Measurements from ENCODE around the gene LILRB2. TPM values are rescaled to one million over a fixed set of nuclear protein-coding genes. Genes with fewer than 3 reads are reported as not detected.
"Not testable (repeated sequence)": the region's sequence is repeated elsewhere in the genome, so short reads cannot be mapped to it uniquely, and the experiment has no call there.

The LILRB2 gene
- total RNA-seq, 1 donor from 2014 or later = not detected

DNA sequence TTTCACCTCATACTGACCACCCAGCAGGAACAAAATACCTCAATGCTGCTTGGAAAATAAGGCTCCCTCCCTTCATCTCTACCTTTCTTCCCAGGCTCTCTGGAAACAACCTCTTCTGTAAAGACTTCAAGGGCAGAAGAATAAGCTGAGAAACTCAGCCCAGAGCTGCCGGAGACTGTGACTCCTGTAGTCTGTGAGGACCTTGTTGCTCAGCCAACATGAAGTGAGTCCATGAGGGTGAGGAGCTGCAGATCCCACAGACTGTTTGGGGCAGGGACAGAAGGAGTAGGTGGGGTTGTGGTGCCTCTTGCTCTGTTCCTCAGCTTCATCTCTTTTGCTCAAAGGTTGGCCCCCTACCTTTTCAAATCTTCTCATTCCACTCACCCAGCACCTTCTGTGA is 24.2 kb upstream of the LILRB2 start:
- DNase-seq (ENCODE audit: low read depth, low spot score) = no peak

DNA sequence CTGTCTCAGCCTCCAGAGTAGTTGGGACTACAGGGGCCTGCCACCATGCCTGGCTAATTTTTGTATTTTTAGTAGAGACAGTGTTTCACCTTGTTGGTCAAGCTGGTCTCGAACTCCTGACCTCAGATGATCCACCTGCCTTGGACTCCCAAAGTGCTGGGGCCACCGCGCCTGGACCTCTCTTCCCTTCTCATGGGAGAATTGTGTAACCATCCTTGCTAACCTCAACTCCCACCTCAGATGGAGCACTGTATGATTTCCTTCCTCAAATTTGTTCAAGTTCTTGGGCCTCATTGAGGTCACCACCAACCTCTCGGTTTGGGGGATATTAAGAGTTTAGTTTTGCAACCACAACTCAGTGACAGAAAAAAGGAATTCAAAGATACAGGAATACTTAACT is 21.3 kb upstream of the LILRB2 start:
- no peak for DNase-seq (ENCODE audit: low read depth, low spot score)

DNA sequence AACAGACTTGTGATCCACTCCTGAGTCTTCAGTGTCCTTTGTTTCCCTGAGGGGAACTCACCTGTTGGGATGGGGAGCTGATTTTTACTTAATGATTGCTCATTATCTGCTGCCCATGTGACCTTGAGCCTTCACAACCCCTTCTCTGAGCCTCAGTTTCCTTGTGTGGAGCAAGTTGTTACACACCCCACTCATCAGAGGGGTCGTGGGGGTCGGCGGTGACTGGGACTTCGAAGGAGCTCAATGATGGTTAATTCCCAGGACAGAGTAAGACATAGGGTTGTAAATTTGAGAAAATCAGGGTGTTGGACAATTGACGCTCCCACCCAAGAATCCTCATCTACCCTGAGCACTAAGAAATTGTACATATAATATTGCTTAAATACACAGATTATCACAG is 18.6 kb upstream of the LILRB2 start:
- no peak for DNase-seq (ENCODE audit: low read depth, low spot score)

DNA sequence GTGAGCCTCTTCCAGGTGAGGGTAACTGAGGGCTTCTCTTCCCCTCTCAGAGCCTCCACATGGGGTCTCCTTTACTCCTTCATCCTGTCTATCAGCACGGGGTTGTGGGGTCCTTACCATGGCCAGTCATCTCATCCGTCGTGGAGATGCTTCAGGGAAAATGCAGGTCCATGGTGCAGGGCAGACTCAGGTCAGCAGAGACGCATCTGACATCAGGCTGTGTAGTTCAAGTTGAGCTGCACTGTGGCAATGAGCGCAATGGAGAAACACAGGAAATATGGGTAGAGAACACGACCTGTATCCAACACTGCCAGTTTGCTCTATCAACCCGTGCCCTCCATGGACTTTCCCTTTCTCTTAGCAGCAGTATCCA is 18.2 kb upstream of the LILRB2 start:
- no peak for DNase-seq (ENCODE audit: low read depth, low spot score)

DNA sequence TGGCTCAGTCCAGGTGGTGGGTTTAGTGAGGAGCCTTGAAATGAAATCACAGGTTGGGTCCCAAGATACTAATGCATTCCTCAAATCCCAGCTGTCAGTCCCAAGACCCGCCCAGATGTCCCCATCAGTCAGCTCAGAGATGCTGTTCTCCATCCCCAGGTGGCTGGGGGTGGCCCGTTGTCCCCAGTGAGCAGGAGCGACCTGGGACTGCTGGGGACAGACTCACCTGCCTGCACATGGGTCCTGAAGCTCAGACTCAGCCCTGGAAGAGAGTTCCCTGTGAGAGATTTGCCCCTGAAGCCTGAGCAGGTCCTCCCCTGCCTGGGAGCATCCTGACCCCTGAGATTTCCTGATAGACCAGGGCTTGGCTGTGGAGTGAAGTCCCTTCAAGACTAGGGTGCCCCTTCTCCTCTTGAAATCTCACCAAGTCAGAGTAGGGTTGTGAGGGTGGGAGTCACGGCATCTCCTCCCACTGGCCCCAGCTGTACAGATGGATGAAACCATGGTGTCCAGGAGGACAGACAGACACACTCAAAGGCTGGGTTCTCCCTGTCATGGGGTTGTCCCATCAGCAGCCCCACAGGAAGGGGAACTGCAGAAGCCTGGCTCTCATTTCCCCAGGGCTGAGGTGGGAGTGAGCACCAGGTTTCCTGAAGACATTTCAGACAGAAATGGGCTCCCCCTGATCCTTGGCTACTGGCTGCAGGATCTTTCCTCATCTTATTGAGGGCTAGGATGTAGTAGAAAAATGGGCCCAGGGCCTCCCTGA is 17.6 kb upstream of the LILRB2 start:
- no peak for DNase-seq (ENCODE audit: low read depth, low spot score)

DNA sequence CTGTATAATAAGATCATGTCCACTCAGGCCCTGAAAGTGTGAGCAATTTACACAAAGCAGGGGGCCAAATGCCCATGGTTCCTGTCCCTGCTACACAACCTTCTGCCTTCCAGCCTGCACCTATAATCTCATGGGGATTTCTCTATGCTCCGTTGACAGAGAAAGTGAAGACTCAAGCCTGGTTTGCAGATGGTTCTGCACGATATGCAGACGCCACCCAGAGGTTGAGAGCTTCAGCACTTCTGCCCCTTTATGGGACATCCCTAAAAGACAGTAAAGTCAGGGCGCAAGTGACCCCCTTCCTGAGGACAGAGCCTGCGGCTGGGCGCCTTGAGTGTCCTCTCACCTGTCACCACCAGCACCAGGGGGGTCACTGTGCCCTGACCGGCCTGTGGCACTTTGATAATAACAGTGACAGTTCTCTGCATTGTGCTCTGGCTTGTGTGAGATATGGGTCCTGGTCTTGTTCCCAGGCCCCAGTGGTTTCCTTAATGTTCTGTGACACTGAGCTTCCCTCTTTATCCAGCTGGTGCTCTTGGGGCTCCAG is 16.9 kb upstream of the LILRB2 start:
- no peak for DNase-seq (ENCODE audit: low read depth, low spot score)

DNA sequence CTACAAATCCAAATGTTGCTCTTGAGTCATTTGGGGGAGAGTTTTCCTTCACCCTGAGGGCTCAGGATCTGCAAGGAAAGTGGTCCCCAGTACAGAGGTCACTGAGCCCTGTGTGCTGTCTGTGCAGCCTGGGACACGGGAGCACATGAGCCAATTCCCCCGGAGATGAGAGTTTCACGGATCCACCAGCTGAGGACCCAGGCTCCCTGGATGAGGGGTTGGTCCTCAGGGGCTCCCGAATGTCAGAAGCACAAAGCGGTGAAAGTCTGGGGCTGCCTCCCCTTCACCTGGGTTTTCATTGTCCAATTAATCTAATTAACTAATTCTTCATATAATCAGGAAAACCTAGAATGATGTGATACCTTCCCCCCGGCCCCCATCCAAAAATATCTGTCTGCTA is 13.6 kb upstream of the LILRB2 start:
- DNase-seq (ENCODE audit: low read depth, low spot score) = no peak

DNA sequence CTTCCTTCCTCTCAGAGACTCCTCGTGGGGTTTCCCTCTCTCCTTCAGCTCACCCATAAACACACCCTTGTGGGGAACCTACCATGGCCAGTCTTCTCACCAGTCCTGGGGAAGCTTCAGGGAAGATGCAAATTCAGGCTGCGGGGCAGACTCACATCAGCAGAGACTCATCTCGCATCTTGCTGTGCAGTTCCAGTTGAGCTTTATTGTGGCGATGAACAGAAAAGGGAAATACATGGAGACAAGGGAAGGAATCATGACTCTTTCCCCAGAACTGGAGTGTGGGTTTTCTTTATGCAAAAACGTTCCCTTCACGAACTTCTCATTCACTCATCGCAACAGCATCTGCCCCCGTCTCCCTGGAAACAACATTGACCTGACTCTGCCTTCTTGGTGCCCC is 8.2 kb upstream of the LILRB2 start:
- DNase-seq (ENCODE audit: low read depth, low spot score) = not testable (repeated sequence)

DNA sequence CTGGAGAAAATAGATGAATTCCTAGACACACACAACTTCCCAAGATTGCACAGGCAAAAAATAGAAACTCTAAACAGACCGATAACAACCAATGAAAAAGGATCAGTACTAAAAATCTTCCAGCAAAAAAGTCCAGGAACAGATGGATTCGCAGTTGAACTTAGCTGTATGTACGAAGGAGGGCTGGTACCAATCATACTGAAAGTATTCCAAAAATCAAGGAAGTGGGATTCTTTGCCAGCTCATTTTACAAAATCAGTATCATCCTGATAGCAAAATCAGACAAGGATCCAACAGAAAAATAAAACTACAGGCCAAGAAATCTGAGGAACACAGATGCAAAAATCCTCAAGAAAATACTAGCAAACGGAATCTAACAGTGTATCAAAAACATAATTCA is 6.5 kb upstream of the LILRB2 start:
- no peak for DNase-seq (ENCODE audit: low read depth, low spot score)

DNA sequence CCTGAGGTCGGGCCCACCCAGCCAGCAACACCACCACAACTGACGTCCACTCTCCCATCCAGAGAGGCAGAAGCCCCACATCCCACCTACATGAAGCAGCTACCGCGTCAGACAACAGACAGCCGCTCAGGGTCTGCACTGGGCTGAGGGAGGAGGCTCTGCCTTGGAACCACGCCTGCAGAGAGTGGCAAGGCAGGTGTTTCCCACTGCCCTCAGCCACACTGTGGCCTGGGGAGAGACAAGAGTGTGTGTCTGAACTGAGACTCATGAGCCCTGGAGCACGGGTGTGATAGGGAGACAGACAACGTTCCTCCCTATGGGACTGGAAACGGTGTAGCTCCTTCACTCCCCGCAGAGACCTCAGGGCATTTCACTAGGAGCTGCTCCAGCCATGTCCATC is 5.4 kb upstream of the LILRB2 start:
- not testable (repeated sequence) for DNase-seq (ENCODE audit: low read depth, low spot score)

DNA sequence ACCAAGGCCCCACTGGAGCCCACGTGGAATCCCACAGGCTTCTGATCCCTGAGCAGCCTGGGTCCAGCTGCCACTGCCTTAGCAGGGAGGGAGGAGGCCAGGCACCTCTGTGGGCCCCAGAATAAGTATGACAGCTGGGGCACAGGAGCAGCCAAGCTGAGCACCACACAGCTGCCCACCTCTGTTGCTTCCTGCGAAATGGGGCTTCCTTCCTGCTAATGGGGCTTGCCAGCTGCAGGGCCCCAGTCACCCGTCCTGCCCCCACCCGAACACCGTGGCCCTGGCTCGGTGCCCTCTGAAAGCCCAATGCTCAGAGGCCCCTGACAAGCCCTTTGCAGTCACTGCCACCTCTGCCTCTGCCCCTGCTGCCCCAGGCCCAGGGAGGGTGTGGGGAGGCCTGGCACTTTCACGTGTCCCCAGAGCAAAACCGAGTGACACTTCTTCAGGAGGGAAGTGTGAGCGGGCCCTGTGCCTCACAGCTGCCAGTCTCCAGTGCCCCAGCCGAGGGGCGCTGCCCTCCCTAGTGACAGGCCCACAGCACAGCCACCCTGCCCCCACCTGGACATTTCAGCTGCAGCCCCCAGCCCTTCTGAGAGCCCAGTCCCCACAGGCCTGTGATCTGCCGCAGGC is 4.6 kb upstream of the LILRB2 start:
- DNase-seq (ENCODE audit: low read depth, low spot score) = not testable (repeated sequence)

DNA sequence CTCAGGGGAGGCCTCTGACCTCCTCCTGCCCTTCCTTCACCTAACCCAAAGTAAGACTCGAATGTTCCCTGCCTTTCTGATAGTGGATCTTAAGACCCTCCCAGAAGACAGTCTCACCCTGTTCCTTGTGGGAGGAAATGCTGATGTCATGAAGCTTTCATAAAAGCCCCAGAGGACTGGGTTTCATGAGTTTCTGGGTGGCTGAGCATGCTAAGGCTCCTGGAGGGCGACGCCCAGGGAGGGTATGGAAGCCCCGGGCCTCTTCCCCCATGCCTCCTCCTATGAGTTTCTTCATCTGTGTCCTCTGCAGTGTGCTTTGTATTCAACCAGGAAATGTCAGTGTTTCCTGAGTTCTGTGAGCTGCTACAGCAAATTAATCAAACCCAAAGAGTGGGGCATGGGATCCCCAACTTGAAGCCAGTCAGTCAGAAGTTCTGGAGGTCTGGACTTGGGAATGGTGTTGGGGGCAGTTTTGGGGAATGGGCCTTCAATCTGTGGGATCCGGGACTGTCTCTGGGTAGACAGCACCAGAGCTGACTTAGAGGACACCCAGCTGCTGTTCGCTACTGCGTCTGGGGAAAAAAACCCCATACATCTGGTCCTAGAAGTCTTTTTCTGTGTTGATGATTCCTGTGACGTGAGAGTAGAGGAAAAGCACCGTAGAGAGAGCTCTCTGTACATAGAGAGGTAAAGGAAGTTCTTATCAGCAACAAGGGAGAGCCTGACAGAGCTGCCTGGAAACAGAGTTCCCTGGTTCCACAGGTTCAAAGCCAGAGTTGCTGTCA is 2.0 kb upstream of the LILRB2 start:
- no peak for DNase-seq (ENCODE audit: low read depth, low spot score)

DNA sequence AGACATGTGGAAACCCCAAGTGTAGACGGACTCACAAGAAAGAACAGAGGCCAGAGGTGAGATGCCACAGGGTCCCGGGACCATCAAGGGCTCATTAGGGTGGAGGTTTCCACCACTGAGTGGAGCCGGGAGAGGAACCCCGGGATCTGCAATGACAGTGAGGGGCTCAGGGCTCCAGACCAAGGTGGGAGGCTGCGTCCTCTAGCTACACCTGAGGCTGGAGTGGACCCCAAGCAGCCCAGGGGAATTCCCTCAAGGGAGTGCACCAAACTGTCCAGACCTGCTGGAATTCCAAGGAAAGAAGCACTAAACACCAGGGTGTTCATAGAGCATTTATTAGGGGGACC is 792 bp upstream of the LILRB2 start:
- DNase-seq (ENCODE audit: low read depth, low spot score) = not testable (repeated sequence)

DNA sequence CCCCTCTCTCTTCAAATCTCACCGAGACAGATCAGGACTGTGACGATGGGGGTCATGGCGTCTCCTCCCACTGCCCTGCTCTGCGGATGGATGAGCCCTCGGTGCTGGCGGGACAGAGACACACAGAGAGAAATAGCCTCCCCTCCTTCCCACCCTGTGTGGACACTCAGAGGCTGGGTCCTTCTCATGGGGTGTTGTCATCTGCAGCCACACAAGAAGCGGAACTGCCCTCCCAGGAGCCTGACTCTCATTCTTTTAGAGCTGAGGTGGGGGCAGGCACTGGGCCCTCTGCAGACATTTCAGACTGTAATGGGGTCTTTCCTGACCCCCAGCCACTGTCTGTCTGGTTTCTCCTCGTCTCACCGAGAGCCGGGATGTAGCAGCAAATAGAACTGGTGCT is 469 bp downstream of the LILRB2 start:
- DNase-seq (ENCODE audit: low read depth, low spot score) = not testable (repeated sequence)

DNA sequence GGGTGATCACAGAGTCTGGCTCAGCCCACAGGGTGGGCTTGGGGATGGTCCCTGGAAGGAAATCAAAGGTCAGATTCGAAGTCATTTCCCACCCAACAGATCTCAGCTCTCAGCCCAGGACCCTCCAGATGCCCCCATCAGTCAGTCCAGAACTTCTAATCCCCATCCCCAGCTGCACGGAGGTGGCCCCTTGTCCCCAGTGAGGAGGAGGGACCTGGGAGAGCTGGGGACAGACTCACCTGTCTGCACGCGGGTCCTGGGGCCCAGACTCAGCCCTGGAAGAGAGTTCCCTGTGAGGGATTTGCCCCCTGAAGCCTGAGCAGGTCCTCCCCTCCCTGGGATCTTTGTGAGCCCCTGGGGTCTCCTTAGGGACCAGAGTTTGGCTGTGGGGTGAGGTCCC is 885 bp downstream of the LILRB2 start:
- DNase-seq (ENCODE audit: low read depth, low spot score) = not testable (repeated sequence)

DNA sequence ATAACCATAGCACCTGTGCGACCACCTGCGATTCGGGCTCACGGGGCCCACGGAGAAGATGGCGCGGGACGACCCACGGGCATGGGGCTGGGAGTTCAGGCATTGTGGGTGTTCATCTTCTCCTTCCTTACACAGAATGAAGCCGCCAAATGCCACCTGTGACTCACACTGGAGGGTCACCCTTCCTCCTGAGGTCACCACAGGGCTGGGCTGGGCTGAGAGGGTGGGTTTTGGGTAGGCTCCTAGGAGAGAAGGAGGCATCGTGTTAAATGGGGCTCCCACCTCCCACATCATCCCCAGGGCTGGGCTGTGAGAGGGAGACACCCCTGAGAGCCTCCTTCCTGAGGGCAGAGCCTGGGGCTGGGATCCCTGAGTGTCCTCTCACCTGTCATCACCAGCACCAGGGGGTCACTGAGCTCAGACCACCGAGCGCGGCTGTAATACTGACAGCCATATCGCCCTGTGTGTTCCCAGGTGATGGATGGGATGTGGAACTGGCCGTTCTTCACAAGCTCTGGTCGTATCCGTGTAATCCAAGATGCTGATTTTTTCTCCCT is 1.4 kb downstream of the LILRB2 start:
- DNase-seq (ENCODE audit: low read depth, low spot score) = no peak

DNA sequence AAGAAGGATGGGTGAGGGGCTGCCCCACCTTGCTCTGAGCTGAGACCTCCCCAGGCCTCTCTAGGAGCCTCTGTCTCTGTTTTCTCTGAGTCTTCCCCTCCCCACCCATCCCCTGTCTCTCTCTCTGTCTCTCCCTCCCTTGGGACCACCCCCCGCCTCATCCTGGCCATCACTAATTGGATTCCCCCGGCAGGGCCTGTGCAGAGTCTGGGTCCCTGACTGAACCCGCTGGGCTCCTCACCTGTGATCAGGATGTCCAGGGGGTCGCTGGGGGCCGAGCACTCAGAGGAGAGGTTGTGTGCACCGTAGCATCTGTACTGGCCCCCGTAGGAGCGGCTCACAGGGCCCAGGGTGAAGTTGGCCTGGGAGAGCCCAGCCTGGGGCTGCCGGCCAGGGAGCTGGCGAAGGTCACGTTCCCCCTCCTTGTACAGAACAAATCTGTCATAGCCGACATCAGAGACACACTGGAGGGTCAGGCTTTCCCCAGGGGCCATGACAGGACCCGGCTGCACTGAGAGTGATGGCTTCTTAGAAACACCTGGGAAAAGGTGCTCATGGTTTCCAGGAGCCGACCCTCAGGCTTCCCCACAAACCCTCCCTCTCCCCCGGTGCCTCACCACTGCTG is 2.2 kb downstream of the LILRB2 start:
- not testable (repeated sequence) for DNase-seq (ENCODE audit: low read depth, low spot score)

DNA sequence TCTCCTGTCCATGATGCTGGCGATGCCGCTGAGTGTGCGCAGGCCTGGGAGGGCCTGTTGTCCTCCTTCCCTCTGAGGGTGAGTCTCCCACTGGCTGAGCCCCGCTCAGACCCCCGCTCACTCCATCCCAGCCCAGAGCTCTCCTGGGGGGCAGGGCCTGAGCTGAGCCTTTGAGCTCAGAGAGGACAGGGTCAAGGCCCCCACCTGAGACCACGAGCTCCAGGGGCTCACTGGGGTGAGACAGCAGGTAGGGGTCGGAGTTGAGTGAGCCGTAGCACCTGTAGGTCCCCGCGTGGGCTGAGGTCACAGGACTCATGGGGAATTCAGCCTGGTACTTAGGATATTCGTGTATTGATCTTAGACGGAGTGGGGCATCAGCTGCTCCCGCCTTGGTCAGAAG is 2.9 kb downstream of the LILRB2 start:
- DNase-seq (ENCODE audit: low read depth, low spot score) = not testable (repeated sequence)

DNA sequence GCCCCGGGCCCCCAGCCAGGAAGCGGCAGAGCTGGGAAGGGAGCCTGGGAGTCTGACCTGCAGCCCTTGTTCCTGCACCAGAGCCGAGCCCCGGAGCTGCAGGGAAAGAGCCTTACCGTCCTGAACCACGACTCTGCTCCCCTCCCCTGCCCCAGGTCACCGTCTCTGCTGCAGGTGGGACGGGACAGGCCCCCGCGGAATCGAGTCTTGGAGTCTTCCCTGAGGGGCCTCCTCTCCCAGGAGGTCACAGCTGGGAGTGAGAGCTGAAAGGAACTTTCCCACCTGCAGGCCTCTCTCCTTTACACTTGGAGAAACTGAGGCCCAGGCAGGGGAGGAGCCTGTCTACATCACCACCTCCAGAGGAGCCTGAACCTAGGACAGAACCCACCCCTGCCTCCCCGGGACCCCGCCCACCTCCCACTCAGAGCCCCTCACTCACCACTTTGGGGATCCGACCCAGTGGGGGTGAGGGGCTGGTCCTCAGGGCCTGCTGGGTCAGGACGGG is 3.7 kb downstream of the LILRB2 start:
- DNase-seq (ENCODE audit: low read depth, low spot score) = not testable (repeated sequence)

DNA sequence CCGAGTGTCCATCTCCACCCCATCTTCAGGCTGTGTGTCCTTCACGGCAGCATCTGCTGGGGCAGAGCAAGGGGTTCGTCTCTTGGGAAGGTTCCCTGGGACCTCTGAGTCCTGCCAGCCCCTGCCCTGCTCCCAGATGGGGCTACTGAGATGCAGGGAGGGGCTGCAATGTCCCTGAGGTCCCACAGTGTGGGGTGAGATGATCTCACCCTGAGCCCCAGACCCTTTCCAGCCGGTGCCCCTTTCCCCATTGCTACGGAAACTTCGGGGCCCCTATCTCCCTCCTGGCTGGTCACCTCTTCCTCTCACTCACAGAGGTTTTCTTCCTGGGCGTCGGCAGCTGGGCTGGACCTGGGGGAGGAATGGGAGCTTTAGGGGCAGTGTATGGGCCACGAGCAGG is 5.0 kb downstream of the LILRB2 start:
- no peak for DNase-seq (ENCODE audit: low read depth, low spot score)

DNA sequence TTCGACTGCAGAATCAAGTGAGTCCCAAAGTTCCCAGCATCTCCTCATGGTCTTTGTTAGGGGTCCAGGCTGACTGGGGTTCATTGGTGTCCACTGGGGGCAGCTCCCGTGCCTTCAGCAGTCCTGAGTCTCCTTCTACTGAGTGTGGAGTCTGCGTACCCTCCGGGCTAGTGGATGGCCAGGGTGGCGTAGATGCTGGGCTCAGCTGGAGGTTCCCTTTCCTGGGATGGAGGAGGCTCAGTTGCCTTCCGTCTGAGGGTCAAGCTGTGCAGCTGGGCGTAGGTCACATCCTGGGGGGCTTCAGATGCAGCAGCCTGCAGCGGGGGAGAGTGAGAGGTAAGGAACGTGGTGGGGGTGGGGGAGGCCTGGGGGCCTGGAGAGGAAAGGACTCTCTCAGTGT is 6.4 kb downstream of the LILRB2 start:
- not testable (repeated sequence) for DNase-seq (ENCODE audit: low read depth, low spot score)

Data from pulmonary artery endothelial cell (primary cell).